GM19463 (cell line): Measurements from ENCODE around the gene EMID1.
"Not testable (repeated sequence)": the region's sequence is repeated elsewhere in the genome, so short reads cannot be mapped to it uniquely, and the experiment has no call there.

Experiments used
- ATAC-seq: cut with Tn5 transposase; IDR thresholded peaks from one replicate; pipeline ENCODE4 v1.9.1; 2021; ENCODE audit warnings: mild to moderate bottlenecking, moderate library complexity; ENCODE audit not compliant: unreplicated experiment

The EMID1 gene

GRCh38 chr22:29209624-29209929 is 3.9 kb downstream of the EMID1 start:
- no peak for ATAC-seq

- no peak for ATAC-seq
Observed at GRCh38 chr22:29211066-29211465, 5.4 kb downstream of the EMID1 start.

- ATAC-seq: no peak
Observed at GRCh38 chr22:29211466-29211865, 5.8 kb downstream of the EMID1 start.

GRCh38 chr22:29212743-29213142 is 7.0 kb downstream of the EMID1 start:
- no peak for ATAC-seq

- no peak for ATAC-seq
Observed at GRCh38 chr22:29213493-29213892, 7.8 kb downstream of the EMID1 start.

- no peak for ATAC-seq
Observed at GRCh38 chr22:29214232-29214631, 8.5 kb downstream of the EMID1 start.

- ATAC-seq: no peak
Observed at GRCh38 chr22:29215012-29215860, 9.5 kb downstream of the EMID1 start.

GRCh38 chr22:29216011-29216872 is 10.5 kb downstream of the EMID1 start:
- ATAC-seq: no peak

- ATAC-seq: no peak
Observed at GRCh38 chr22:29216873-29217666, 11.4 kb downstream of the EMID1 start.

- no peak for ATAC-seq
Observed at GRCh38 chr22:29217827-29218757, 12.4 kb downstream of the EMID1 start.

GRCh38 chr22:29218758-29219408 is 13.2 kb downstream of the EMID1 start:
- no peak for ATAC-seq

GRCh38 chr22:29219409-29219782 is 13.7 kb downstream of the EMID1 start:
- ATAC-seq: not testable (repeated sequence)

GRCh38 chr22:29219881-29220670 is 14.4 kb downstream of the EMID1 start:
- no peak for ATAC-seq

- no peak for ATAC-seq
Observed at GRCh38 chr22:29224121-29224858, 18.6 kb downstream of the EMID1 start.

GRCh38 chr22:29224859-29225410 is 19.2 kb downstream of the EMID1 start:
- no peak for ATAC-seq

GRCh38 chr22:29225422-29226090 is 19.9 kb downstream of the EMID1 start:
- no peak for ATAC-seq

- no peak for ATAC-seq
Observed at GRCh38 chr22:29226351-29226981, 20.8 kb downstream of the EMID1 start.
